GM12801 (cell line): Measurements from ENCODE around the gene HK2.

ENCODE experiments used
- TF ChIP-seq, protein P1 (sequence below): IDR thresholded peaks from one replicate; pipeline ENCODE4 v1.5.1; 2011; ENCODE audit warnings: control low read depth; ENCODE audit not compliant: insufficient read length; ENCODE audit errors: extremely low read depth

The HK2 gene

DNA sequence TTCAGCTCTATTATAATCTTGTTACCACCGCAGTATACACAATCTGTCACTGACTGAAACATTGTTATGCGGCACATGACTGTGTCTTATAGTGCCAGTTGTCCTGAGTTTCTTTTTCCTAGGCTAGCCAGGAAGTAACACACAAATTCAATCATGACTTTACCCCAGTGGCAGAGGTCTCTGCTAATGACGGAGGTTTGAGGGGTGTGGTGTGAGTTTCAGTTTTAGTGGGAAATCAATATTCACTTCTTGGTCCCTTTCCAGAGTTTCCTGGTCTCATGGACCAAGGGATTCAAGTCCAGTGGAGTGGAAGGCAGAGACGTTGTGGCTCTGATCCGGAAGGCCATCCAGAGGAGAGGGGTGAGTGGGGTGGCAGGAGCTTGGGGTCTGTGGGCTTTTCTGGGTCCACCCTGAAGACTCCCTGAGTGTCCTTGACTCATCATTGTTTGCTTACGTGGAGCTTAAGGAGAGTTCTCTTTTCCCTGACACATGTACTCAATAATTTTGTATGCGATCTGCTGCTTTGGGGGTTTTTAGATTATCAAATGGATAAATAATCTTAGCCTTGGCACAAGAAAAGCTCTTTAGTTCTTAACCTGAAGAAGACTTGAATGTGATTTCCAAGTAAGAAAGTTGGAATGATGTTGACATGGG lies 39.2 kb downstream of the HK2 start:
- TF ChIP-seq, protein P1, sequence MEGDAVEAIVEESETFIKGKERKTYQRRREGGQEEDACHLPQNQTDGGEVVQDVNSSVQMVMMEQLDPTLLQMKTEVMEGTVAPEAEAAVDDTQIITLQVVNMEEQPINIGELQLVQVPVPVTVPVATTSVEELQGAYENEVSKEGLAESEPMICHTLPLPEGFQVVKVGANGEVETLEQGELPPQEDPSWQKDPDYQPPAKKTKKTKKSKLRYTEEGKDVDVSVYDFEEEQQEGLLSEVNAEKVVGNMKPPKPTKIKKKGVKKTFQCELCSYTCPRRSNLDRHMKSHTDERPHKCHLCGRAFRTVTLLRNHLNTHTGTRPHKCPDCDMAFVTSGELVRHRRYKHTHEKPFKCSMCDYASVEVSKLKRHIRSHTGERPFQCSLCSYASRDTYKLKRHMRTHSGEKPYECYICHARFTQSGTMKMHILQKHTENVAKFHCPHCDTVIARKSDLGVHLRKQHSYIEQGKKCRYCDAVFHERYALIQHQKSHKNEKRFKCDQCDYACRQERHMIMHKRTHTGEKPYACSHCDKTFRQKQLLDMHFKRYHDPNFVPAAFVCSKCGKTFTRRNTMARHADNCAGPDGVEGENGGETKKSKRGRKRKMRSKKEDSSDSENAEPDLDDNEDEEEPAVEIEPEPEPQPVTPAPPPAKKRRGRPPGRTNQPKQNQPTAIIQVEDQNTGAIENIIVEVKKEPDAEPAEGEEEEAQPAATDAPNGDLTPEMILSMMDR: no peak

DNA sequence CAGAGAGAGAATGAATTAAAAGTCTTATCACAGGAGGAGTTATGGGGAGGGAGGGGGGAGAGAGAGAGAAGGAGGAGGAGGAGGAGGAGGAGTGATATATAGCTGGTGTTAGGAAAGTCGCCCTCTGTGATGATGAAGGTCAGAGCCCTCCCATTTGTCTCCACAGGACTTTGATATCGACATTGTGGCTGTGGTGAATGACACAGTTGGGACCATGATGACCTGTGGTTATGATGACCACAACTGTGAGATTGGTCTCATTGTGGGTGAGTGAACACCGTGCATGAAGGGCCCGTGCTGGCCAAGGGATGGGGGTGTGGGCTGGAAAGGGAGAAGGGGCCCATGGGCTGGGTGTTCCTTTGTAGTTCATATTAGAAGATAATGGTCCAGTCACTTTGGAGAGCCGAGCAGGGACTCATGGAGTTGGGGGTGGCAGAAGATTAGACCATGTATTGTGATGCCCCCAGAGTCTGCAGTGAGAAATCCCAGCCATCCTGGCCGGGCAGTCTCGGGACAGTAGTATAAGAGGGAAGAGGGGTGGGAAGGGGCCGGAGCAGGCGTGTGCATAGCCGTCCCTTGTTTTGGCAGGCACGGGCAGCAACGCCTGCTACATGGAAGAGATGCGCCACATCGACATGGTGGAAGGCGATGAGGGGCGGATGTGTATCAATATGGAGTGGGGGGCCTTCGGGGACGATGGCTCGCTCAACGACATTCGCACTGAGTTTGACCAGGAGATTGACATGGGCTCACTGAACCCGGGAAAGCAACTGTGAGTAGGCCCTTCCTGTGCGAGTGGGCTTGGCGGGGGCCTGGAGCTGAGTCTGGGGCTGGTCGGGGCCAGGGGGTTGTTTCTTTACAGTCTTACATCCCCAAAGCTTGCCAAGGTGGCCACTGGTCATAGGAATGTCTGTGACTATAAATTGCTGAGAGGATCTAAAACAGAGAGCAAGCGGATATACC lies 40.0 kb downstream of the HK2 start:
- TF ChIP-seq, protein P1: no peak

DNA sequence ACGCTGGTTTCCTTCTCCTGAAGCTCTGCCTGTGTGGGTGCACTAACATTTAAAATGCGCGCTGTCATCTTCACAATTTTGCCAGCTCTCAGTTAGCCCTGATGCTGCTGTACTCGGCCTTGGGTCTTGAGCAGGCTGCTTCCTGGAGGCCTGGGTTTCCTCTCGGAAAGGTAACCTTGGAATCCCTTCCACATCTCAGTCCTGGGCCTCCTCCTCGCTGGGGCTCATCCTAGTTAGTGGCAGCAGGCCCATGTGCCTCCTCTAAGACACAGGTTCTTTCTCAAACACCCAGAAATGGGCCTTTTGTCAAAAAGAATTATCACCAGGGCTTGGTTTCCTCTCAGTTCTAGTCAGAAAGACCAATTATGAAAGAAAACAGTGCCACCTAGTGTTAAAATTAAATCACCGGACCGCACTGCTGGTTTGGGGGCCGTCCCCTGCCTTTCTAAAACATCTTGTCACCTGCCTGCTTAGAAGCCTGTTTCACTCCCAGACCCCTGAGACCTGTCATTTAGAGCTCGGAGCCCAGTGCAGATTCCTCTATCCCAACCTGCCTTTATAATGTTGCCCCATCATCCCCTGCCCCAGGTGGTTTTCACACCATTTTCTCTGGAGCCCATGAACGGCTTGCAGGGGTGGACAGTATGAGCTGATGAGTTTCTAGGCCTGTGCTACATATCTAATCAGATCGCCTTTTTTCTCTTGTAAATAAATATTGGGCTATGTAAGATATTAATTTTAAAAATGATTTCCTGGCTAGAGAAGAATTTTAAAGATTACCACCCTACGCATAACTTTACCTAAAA lies 42.4 kb downstream of the HK2 start:
- TF ChIP-seq, protein P1: no peak

DNA sequence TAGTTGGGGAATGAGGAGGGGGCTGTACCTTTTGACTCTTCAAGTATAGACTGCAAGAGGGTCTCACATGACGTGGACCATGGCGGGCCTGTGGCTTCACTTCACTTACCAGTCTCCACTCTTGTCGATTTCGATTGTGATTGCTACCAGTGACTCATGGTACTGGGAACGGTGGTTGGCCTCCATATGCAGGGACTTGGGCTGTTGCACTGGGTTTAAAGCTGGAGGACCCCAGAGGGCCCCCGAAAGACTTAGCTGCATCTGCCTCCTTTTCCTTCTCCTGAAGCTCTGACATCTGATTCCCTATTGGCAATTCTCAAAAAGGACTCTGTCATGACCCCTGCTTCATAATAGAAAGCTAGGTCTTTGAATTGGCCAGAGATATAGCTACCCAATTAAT lies 43.4 kb downstream of the HK2 start:
- TF ChIP-seq, protein P1: no peak

DNA sequence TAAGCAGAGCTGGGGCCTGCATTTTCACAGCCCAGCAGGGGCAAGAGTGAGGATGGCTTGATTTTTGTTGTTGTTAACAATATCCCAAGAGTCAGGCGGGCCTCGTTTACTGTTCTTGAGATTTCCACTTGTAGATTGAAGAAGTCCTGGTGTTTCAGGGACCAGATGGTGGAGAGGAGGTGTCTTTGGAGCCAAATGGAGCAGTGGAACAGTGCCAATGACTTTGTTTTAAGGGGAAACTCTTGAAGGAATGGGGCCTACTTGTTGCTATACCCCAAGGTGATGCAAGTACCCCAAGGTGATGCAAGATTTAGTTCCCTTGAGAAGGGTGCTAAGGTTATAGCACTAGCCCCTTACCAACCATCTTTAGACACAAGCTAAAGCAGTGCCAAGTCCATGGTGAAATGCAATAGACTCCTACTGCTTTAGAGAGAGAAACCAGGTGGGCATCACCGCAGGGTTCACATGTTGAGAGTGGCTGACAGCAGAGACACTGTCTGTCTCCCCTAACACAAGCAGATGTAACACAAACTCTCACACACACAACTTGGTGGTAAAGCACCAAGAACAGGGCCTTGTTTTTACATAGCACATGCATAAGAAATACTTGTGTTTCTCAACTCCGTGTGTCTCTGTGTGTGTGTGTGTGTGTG lies 44.0 kb downstream of the HK2 start:
- TF ChIP-seq, protein P1: no peak

DNA sequence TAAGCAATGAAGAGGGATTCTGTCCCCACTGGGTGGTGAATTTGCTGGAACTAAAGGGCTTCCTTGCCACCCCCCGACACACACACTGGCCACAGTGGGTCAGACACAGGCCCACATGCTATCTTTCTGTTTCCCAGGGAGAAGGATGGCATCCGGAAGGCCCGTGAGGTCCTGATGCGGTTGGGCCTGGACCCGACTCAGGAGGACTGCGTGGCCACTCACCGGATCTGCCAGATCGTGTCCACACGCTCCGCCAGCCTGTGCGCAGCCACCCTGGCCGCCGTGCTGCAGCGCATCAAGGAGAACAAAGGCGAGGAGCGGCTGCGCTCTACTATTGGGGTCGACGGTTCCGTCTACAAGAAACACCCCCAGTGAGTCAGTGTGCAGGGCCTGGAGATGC lies 44.6 kb downstream of the HK2 start:
- TF ChIP-seq, protein P1: no peak
